CD4-positive, alpha-beta T cell (primary cell): ENCODE results near the gene LSAMP. TPM values are rescaled to one million over a fixed set of nuclear protein-coding genes. Genes with fewer than 3 reads are reported as not detected.

Experiments used
- ATAC-seq: fragments of 200-7000 bp; cut with Tn5 transposase; one replicate; pipeline ENCODE4 v1.10.0; 2022; ENCODE audit warnings: mild to moderate bottlenecking; ENCODE audit not compliant: poor library complexity
- CTCF ChIA-PET: fragments of 350-600 bp; sonication (Branson Sonifier 250); formaldehyde crosslinking; loops from one replicate; lab custom pipeline; 2021; ENCODE audit warnings: antibody characterized with exemption, inconsistent platforms; lab: Charles Lee
- POLR2A ChIA-PET: fragments of 350-600 bp; sonication (Branson Sonifier 250); formaldehyde crosslinking; loops from one replicate; lab custom pipeline; 2021; ENCODE audit warnings: antibody characterized with exemption, inconsistent platforms; lab: Charles Lee
- DNase-seq, 14 experiments: peaks; one replicate each; pipeline ENCODE4 v3.0.0-alpha.2; 2013 to 2020; ENCODE audit warnings: mixed read lengths in 2 of 14
- H3K27ac ChIP-seq, 2 donors: one replicate each; pipeline versions ENCODE4 v1.5.1 to v1.7.0; 2013; ENCODE audit warnings: low read length in 2 of 2, low read depth in 1 of 2, mild to moderate bottlenecking in 1 of 2
- H3K27me3 ChIP-seq, 2 experiments: 1 replicate in 1 of 2; 2 replicates in 1 of 2; pipeline versions ENCODE4 v1.6.1 to v1.7.0; 2013; ENCODE audit warnings: low read length in 2 of 2, control low read depth in 1 of 2, mild to moderate bottlenecking in 1 of 2, moderate library complexity in 1 of 2; ENCODE audit not compliant: insufficient read depth in 2 of 2, control insufficient read depth in 1 of 2
- H3K36me3 ChIP-seq: one replicate; pipeline ENCODE4 v1.6.1; 2013; ENCODE audit warnings: low read length, control low read depth; ENCODE audit not compliant: insufficient read depth
- H3K4me1 ChIP-seq: one replicate; pipeline ENCODE4 v1.6.1; 2013; ENCODE audit warnings: low read length, control low read depth; ENCODE audit not compliant: insufficient read depth
- H3K4me3 ChIP-seq: one replicate; pipeline ENCODE4 v1.5.1; 2013; ENCODE audit warnings: mild to moderate bottlenecking, low read length, moderate library complexity
- H3K9me3 ChIP-seq, 2 experiments: 1 replicate in 1 of 2; 2 replicates in 1 of 2; pipeline versions ENCODE4 v1.6.1 to v1.7.0; 2013; ENCODE audit warnings: low read length in 2 of 2, mild to moderate bottlenecking in 2 of 2, control low read depth in 1 of 2, moderate library complexity in 1 of 2; ENCODE audit not compliant: control insufficient read depth in 1 of 2, insufficient read depth in 1 of 2
- H3K27ac Mint-ChIP-seq: one replicate; pipeline ENCODE4 v1.8.0; 2020; ENCODE audit warnings: mixed read lengths
- H3K27me3 Mint-ChIP-seq: one replicate; pipeline ENCODE4 v1.8.0; 2021; ENCODE audit warnings: mixed read lengths
- H3K36me3 Mint-ChIP-seq: one replicate; pipeline ENCODE4 v1.8.0; 2021; ENCODE audit warnings: low read depth, mixed read lengths
- H3K4me1 Mint-ChIP-seq: one replicate; pipeline ENCODE4 v1.8.0; 2021; ENCODE audit warnings: low read depth, mixed read lengths
- H3K4me3 Mint-ChIP-seq: one replicate; pipeline ENCODE4 v1.8.0; 2020; ENCODE audit warnings: mild to moderate bottlenecking, mixed read lengths
- H3K9me3 Mint-ChIP-seq: one replicate; pipeline ENCODE4 v1.8.0; 2020; ENCODE audit warnings: mixed read lengths
- intact Hi-C, 2 experiments: fragments of 100-400 bp; cut with DNase I in 1 of 2; cut with micrococcal nuclease in 1 of 2; formaldehyde crosslinking; loops; one replicate each; pipeline versions ENCODE4 v1.15.1 to v1.9.0; 2023 to 2025; cut with DNase I, micrococcal nuclease
- total RNA-seq, 174 experiments: library from RNA in 2 of 174; stranded (reverse) in 2 of 174; gene quantifications; one replicate each; pipeline ENCODE4 v1.2.3 and lab custom pipeline; 2021 to 2026
- TF ChIP-seq, protein P1 (sequence below): fragments of 200-600 bp; IDR thresholded peaks from one replicate; pipeline ENCODE4 v1.8.0; 2022; ENCODE audit warnings: antibody characterized with exemption, mild to moderate bottlenecking

Gene LSAMP
- total RNA-seq, 2 experiments from 2014 or later = not detected

DNA sequence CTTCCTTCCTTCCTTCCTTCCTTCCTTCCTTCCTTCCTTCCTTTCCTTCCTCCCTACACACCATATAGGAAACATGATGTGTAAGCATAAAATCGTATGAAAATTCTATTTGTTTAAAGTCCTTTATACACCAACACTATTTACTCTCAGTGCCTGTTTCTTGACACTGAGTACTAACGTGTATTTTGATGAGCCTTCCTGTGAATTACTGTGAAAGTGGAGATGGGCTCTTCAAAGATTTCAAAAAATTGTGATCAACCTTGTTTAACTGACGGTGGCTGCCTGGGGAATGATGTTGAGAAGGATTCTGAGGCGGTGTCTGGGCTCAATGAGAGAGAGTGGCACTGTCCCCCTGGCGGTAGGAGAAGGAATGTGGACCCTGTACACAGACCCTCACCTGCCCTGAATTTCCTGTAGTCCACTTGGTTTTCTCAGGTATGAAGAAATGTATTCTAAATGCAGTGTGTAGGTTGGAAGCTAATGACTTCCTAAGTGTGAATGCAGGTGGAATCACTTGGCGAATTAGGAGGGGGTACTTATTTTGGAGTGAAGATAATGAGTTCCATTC is 584.0 kb downstream of the LSAMP start:
- Histone ChIP-seq H3K27ac (no peak overlapping the region), H3K36me3 (no peaks in the 10 kb centered on the region), H3K4me1 (no peaks in the 10 kb centered on the region), H3K27me3 (peaks cover 10 to 14% of the 10 kb centered on the region in 2 experiments), H3K4me3 (no peak overlapping the region), H3K9me3 (no peaks in the 10 kb centered on the region)
- TF ChIP-seq, protein P1, sequence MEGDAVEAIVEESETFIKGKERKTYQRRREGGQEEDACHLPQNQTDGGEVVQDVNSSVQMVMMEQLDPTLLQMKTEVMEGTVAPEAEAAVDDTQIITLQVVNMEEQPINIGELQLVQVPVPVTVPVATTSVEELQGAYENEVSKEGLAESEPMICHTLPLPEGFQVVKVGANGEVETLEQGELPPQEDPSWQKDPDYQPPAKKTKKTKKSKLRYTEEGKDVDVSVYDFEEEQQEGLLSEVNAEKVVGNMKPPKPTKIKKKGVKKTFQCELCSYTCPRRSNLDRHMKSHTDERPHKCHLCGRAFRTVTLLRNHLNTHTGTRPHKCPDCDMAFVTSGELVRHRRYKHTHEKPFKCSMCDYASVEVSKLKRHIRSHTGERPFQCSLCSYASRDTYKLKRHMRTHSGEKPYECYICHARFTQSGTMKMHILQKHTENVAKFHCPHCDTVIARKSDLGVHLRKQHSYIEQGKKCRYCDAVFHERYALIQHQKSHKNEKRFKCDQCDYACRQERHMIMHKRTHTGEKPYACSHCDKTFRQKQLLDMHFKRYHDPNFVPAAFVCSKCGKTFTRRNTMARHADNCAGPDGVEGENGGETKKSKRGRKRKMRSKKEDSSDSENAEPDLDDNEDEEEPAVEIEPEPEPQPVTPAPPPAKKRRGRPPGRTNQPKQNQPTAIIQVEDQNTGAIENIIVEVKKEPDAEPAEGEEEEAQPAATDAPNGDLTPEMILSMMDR = no peak
- CTCF ChIA-PET = no interaction called here
- H3K27ac Mint-ChIP-seq = no peak overlapping the region
- DNase-seq (no peak), ATAC-seq (no peak)
- H3K4me1 Mint-ChIP-seq = no peaks in the 10 kb centered on the region
- intact Hi-C loops = no loop called here
- H3K27me3 Mint-ChIP-seq = peaks cover 67% of the 10 kb centered on the region
- H3K36me3 Mint-ChIP-seq = no peaks in the 10 kb centered on the region
- H3K9me3 Mint-ChIP-seq = no peaks in the 10 kb centered on the region
- POLR2A ChIA-PET = no interaction called here
- no peak overlapping the region for H3K4me3 Mint-ChIP-seq

DNA sequence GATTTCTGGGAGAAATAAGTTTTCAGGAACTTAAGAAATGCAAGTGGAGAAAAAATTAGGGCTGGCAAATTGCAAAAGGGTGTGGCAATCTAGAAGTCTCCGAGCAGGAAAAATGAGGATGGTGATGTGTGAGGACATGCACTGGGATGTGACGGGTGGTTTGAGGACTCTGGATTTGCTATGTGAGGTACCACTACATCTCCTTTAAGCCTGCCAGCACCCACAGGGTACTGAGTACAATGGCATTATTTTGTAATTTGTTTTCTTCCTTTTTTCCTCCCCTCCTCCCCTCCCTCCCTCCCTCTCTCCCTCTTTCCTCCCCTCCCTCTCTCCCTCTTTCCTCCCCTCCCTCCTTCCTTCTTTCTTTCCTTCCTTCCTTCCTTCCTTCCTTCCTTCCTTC is 584.5 kb downstream of the LSAMP start:
- TF ChIP-seq, protein P1 = no peak

GRCh38 chr3:115859002-115859807 is 586.1 kb downstream of the LSAMP start:
- Histone ChIP-seq H3K27ac (no peak overlapping the region), H3K4me1 (no peaks in the 10 kb centered on the region), H3K4me3 (no peak overlapping the region), H3K36me3 (no peaks in the 10 kb centered on the region), H3K9me3 (no peaks in the 10 kb centered on the region), H3K27me3 (peaks cover 10% of the 10 kb centered on the region in 2 experiments)
- intact Hi-C loops = no loop called here
- H3K9me3 Mint-ChIP-seq = no peaks in the 10 kb centered on the region
- TF ChIP-seq, protein P1 = no peak
- no peak overlapping the region for H3K27ac Mint-ChIP-seq
- ChIA-PET POLR2A (no interaction called here), CTCF (no interaction called here)
- H3K36me3 Mint-ChIP-seq = no peaks in the 10 kb centered on the region
- H3K4me1 Mint-ChIP-seq = no peaks in the 10 kb centered on the region
- DNase-seq (no peak), ATAC-seq (no peak)
- H3K27me3 Mint-ChIP-seq = peaks cover 55% of the 10 kb centered on the region
- no peak overlapping the region for H3K4me3 Mint-ChIP-seq

More for the DNA sequence above, 584.5 kb downstream of the LSAMP start:
- ATAC-seq (no peak), DNase-seq (no peak)
- no peaks in the 10 kb centered on the region for H3K4me1 Mint-ChIP-seq
- no peak overlapping the region for H3K27ac Mint-ChIP-seq
- intact Hi-C loops = no loop called here
- H3K36me3 Mint-ChIP-seq = no peaks in the 10 kb centered on the region
- no peak overlapping the region for H3K4me3 Mint-ChIP-seq
- H3K4me1 ChIP-seq = no peaks in the 10 kb centered on the region
- ChIA-PET CTCF (no interaction called here), POLR2A (no interaction called here)
- no peaks in the 10 kb centered on the region for H3K36me3 ChIP-seq
- H3K27me3 ChIP-seq = peaks cover 10 to 14% of the 10 kb centered on the region in 2 experiments
- no peak overlapping the region for H3K27ac ChIP-seq
- no peak overlapping the region for H3K4me3 ChIP-seq
- H3K9me3 Mint-ChIP-seq = no peaks in the 10 kb centered on the region
- no peaks in the 10 kb centered on the region for H3K9me3 ChIP-seq
- H3K27me3 Mint-ChIP-seq = peaks cover 66% of the 10 kb centered on the region
